Fibroblast of skin of left biceps (primary cell): Measurements from ENCODE around the gene SLC6A16.
"Not testable (repeated sequence)": the region's sequence is repeated elsewhere in the genome, so short reads cannot be mapped to it uniquely, and the experiment has no call there.

ENCODE experiments used
- DNase-seq, 2 experiments: peaks; one replicate each; pipeline ENCODE4 v3.0.0-alpha.2; 2013; ENCODE audit warnings: low read depth in 2 of 2

SLC6A16 gene

GRCh38 chr19:49331187-49331586 is 6.2 kb upstream of the SLC6A16 start:
- DNase-seq = not testable (repeated sequence)

- no peak for DNase-seq
These were observed 3.8 kb upstream of the SLC6A16 start for GRCh38 chr19:49328741-49329140.

- DNase-seq = no peak
These were observed 3.0 kb upstream of the SLC6A16 start for GRCh38 chr19:49327878-49328544.

- no peak for DNase-seq
These were observed 1.2 kb upstream of the SLC6A16 start for GRCh38 chr19:49326165-49326704.

- DNase-seq = not testable (repeated sequence)
These were observed 765 bp upstream of the SLC6A16 start for GRCh38 chr19:49325756-49326155.

GRCh38 chr19:49318296-49318695 is 6.7 kb downstream of the SLC6A16 start:
- no peak for DNase-seq

GRCh38 chr19:49316284-49316683 is 8.7 kb downstream of the SLC6A16 start:
- no peak for DNase-seq

GRCh38 chr19:49315111-49315510 is 9.9 kb downstream of the SLC6A16 start:
- no peak for DNase-seq

GRCh38 chr19:49309087-49309486 is 15.9 kb downstream of the SLC6A16 start:
- no peak for DNase-seq

- DNase-seq = not testable (repeated sequence)
These were observed 18.3 kb downstream of the SLC6A16 start for GRCh38 chr19:49306734-49307133.

GRCh38 chr19:49301866-49302252 is 23.1 kb downstream of the SLC6A16 start:
- DNase-seq = no peak

GRCh38 chr19:49301165-49301865 is 23.7 kb downstream of the SLC6A16 start:
- peak; percentile 2 to 4 for DNase-seq

GRCh38 chr19:49298653-49299052 is 26.3 kb downstream of the SLC6A16 start:
- DNase-seq = not testable (repeated sequence)

- peak; percentile 6 to 16 for DNase-seq
These were observed 27.6 kb downstream of the SLC6A16 start for GRCh38 chr19:49297403-49297802.

GRCh38 chr19:49295208-49295880 is 29.6 kb downstream of the SLC6A16 start:
- DNase-seq = no peak

GRCh38 chr19:49294401-49294800 is 30.6 kb downstream of the SLC6A16 start:
- DNase-seq = no peak

- DNase-seq = no peak
These were observed 34.5 kb downstream of the SLC6A16 start for GRCh38 chr19:49290517-49290916.

GRCh38 chr19:49289286-49289685 is 35.7 kb downstream of the SLC6A16 start:
- not testable (repeated sequence) for DNase-seq

GRCh38 chr19:49288205-49288604 is 36.8 kb downstream of the SLC6A16 start:
- not testable (repeated sequence) for DNase-seq

- DNase-seq = no peak
These were observed 37.7 kb downstream of the SLC6A16 start for GRCh38 chr19:49287141-49287770.

- DNase-seq = no peak
These were observed 42.8 kb downstream of the SLC6A16 start for GRCh38 chr19:49282184-49282583.

- DNase-seq = peak; percentile 1 to 5
These were observed 52.8 kb downstream of the SLC6A16 start for GRCh38 chr19:49272204-49272603.
